Activated naive CD8-positive, alpha-beta T cell treated with anti-CD3 and anti-CD28 coated beads for 36 hours (primary cell): Measurements from ENCODE around the gene NOS1. TPM values are rescaled to one million over a fixed set of nuclear protein-coding genes. Genes with fewer than 3 reads are reported as not detected.

Experiments used
- DNase-seq: peaks from one replicate; pipeline ENCODE4 v3.0.0; 2021
- H3K27ac Mint-ChIP-seq: one replicate; pipeline ENCODE4 v1.8.0; 2022; ENCODE audit warnings: mild to moderate bottlenecking, moderate library complexity, mixed read lengths
- H3K27me3 Mint-ChIP-seq: one replicate; pipeline ENCODE4 v1.8.0; 2022; ENCODE audit warnings: mild to moderate bottlenecking, mixed read lengths
- H3K36me3 Mint-ChIP-seq: one replicate; pipeline ENCODE4 v1.8.0; 2021; ENCODE audit warnings: mild to moderate bottlenecking, mixed read lengths
- H3K4me1 Mint-ChIP-seq: one replicate; pipeline ENCODE4 v1.8.0; 2021; ENCODE audit warnings: mixed read lengths
- H3K4me3 Mint-ChIP-seq: one replicate; pipeline ENCODE4 v1.8.0; 2022; ENCODE audit warnings: mild to moderate bottlenecking, moderate library complexity, mixed read lengths
- H3K9me3 Mint-ChIP-seq: one replicate; pipeline ENCODE4 v1.8.0; 2022; ENCODE audit warnings: mixed read lengths
- total RNA-seq, 2 experiments: library from RNA; stranded (reverse); gene quantifications; one replicate each; pipeline ENCODE4 v1.2.3, GENCODE V29; 2021

NOS1 gene
- total RNA-seq, 2 experiments from 2014 or later: not detected

DNA sequence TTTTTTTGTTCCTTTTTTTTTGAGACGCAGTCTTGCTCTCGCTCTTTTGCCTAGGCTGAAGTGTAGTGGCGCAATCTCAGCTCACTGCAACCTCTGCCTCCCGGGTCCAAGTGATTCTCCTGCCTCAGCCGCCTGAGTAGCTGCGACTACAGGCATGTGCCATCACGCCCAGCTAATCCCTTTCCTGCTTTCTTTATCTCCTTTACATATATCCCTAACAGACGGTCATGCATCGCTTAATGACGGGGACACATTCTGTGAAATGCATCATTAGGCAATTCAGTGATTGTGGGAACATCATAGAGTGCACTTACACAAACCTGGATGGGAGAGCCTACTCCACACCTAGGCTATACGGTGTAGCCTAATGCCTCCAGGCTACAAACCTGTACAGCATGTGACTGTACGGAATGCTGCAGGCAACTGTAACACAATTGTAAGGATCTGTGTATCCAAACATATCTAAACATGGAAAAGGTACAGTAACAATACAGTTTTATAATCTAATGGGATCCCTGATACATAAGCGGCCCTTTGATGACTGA, 32.8 kb downstream of the NOS1 start:
- Mint-ChIP-seq H3K27me3 (peaks cover 9% of the 10 kb centered on the region), H3K9me3 (no peaks in the 10 kb centered on the region), H3K27ac (no peak overlapping the region), H3K36me3 (no peaks in the 10 kb centered on the region), H3K4me3 (no peak overlapping the region), H3K4me1 (no peaks in the 10 kb centered on the region)
- no peak for DNase-seq

DNA sequence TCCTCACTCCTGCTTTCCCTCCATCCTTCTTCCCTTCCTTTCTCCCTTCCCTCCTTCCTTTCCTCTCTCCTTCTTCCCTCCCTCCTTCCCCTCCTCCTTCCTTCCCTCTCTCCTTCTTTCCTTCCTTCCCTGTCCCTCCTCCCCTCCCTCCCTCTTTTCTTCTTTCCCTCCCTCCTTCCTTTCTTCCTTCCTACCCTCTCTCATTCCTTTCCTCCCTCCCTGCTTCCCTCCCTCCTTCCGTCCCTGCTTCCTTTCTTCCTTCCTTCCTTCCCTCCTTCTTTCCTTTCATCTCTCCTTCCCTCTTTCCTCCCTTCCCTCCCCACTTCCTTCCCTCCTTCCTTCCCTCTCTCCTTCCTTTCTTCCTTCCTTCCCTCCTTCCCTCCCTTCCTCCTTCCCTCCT, 39.0 kb downstream of the NOS1 start:
- Mint-ChIP-seq H3K27me3 (peaks cover 9% of the 10 kb centered on the region), H3K9me3 (no peaks in the 10 kb centered on the region), H3K4me1 (no peaks in the 10 kb centered on the region), H3K4me3 (no peak overlapping the region), H3K36me3 (no peaks in the 10 kb centered on the region), H3K27ac (no peak overlapping the region)
- no peak for DNase-seq

DNA sequence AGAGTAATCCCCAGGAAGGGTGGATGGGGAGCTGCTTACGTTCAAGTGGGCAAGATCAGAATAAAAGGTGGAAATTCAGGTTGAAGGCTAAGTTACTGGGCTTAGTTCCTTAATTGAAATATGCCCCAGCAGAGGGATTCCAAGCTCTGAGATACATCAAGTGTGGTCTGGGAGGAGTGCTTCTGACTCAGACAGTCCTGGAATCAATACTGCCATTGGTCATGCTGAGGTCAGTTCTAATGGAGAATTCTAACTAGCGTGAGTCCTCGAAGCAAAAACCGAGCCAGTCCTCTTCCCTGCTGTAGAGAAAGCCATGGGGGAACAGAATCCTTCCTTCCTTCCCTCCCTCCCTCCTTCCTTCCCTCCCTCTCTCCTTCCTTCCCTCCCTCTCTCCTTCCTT, 39.9 kb downstream of the NOS1 start:
- Mint-ChIP-seq H3K27ac (no peak overlapping the region), H3K27me3 (peaks cover 9% of the 10 kb centered on the region), H3K9me3 (peaks cover under 1% of the 10 kb centered on the region), H3K4me3 (no peak overlapping the region), H3K4me1 (no peaks in the 10 kb centered on the region), H3K36me3 (no peaks in the 10 kb centered on the region)
- DNase-seq: no peak

DNA sequence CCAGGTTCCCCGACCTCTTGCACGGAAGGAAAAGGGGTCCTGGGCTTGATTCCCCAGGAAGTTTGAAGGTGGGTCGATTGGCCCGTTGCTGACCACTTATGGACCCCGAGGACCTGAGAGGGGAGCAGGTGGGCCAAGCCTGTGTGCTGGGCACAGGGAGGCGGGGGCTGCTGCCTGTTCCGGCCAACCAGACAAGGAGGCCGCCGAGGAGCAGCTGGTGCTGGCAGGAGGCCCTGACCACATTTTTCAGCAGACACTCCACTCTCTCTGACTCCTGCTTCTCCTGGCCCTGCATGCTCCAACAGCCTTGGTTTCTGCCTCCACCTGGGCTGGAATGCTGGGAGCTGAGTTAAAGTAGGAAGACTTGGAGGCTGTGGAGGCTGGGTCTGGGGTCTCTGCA, 42.8 kb downstream of the NOS1 start:
- Mint-ChIP-seq H3K4me3 (no peak overlapping the region), H3K4me1 (no peaks in the 10 kb centered on the region), H3K27ac (no peak overlapping the region), H3K36me3 (no peaks in the 10 kb centered on the region), H3K9me3 (peaks cover 5% of the 10 kb centered on the region), H3K27me3 (no peaks in the 10 kb centered on the region)
- DNase-seq: no peak

- H3K36me3 Mint-ChIP-seq: no peaks in the 10 kb centered on the region
- H3K4me3 Mint-ChIP-seq: no peak overlapping the region
- H3K4me1 Mint-ChIP-seq: no peaks in the 10 kb centered on the region
- H3K9me3 Mint-ChIP-seq: peaks cover 5% of the 10 kb centered on the region
- no peak for DNase-seq
- no peak overlapping the region for H3K27ac Mint-ChIP-seq
- no peaks in the 10 kb centered on the region for H3K27me3 Mint-ChIP-seq
Measured at GRCh38 chr12:117316336-117316735, 45.1 kb downstream of the NOS1 start.

DNA sequence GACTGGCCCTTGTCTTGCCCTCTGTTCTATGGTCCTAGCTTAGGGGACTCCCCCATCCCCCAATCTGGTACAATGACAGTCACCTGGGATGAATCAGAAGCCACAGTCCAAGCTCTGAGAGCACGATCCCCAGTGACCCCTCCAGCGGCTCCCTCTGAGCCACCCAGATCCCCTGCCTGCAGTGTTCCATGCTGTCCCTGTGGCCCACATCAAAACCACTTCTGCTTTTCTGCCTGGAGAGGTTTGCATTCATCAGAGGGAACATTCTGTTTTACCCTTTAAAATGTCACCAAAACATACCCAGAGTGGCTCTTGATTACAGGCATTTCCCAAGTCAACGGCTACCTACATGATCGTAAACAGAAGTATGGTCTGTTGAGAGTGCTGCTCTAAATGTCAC, 47.5 kb downstream of the NOS1 start:
- Mint-ChIP-seq H3K9me3 (peaks cover 5% of the 10 kb centered on the region), H3K27me3 (no peaks in the 10 kb centered on the region), H3K4me3 (no peak overlapping the region), H3K27ac (no peak overlapping the region), H3K36me3 (no peaks in the 10 kb centered on the region), H3K4me1 (no peaks in the 10 kb centered on the region)
- no peak for DNase-seq

DNA sequence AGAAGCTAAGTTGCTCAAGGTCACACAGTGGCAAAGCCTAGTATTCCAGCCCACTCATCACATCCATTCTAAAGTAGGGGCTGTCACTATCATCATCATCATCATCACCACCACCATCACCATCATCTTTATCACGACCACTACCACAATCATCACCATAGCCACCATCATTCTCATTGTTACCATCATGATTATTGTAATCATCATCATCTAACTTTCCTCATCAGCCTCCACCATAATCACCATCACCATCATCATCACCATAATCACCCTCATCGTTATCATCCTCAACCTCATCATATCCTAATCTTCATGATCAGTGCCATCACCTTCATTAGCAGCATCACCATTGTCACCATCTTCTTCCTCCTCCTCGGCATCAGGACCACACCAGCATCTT, 48.7 kb downstream of the NOS1 start:
- Mint-ChIP-seq H3K4me3 (no peak overlapping the region), H3K27ac (no peak overlapping the region), H3K9me3 (peaks cover 5% of the 10 kb centered on the region), H3K27me3 (no peaks in the 10 kb centered on the region), H3K36me3 (no peaks in the 10 kb centered on the region), H3K4me1 (no peaks in the 10 kb centered on the region)
- no peak for DNase-seq

DNA sequence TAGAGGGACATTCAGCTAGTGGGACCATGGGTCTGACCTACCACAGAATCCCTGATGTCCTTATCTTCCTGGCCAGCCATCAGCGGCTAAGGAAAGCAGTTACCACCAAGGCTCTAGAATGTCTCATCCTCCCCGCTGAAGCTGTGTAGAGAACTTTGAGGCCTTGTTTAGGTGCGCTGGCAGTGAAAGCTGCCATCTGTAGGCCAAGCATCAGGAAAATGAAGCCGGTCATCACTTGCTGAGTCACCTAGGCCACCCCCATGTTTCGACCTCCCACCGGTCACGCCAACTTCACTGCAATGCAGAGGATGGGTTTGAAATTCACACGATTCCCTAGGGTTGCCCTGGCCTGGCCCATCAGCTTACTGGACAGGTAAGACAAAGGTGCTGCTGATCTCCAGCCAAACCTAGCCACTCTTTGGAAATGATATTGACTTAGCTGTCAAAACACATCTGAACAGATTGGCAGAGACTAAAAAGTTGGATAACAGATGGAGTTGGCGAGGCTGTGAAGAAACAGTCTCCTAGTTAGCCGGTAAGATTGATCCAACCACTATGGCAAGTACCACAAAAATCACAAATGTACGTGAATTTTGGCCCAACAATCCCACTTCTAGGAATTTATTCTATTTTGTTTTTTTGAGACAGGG, 52.0 kb downstream of the NOS1 start:
- no peaks in the 10 kb centered on the region for H3K36me3 Mint-ChIP-seq
- H3K27me3 Mint-ChIP-seq: no peaks in the 10 kb centered on the region
- H3K27ac Mint-ChIP-seq: no peak overlapping the region
- DNase-seq: no peak
- H3K4me3 Mint-ChIP-seq: no peak overlapping the region
- H3K9me3 Mint-ChIP-seq: no peaks in the 10 kb centered on the region
- H3K4me1 Mint-ChIP-seq: no peaks in the 10 kb centered on the region

- peaks cover 8% of the 10 kb centered on the region for H3K27me3 Mint-ChIP-seq
- no peak overlapping the region for H3K27ac Mint-ChIP-seq
- H3K9me3 Mint-ChIP-seq: no peaks in the 10 kb centered on the region
- H3K4me3 Mint-ChIP-seq: no peak overlapping the region
- no peak for DNase-seq
- H3K36me3 Mint-ChIP-seq: no peaks in the 10 kb centered on the region
- H3K4me1 Mint-ChIP-seq: no peaks in the 10 kb centered on the region
Measured at GRCh38 chr12:117300174-117300573, 61.3 kb downstream of the NOS1 start.

- Mint-ChIP-seq H3K27me3 (peaks cover 15% of the 10 kb centered on the region), H3K9me3 (no peaks in the 10 kb centered on the region), H3K4me1 (no peaks in the 10 kb centered on the region), H3K4me3 (no peak overlapping the region), H3K36me3 (no peaks in the 10 kb centered on the region), H3K27ac (no peak overlapping the region)
- DNase-seq: no peak
Measured at GRCh38 chr12:117298648-117299225, 62.7 kb downstream of the NOS1 start.

DNA sequence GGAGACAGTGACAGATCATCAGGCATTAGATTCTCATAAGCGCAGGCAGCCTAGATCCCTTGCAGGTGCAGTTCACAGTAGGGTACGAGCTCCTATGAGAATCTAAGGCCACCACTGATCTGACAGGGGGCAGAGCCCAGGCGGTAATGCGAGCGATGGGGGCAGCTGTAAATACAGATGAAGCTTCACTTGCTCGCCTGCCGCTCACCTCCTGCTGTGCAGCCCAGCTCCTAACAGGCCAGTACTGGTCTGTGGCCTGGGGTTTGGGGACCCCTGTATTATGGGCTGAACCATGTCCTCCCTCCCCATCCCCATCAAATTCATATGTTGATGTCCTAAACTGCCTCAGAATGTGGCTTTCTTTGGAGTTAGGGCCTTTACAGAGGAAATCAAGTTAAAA, 63.2 kb downstream of the NOS1 start:
- peaks cover 16% of the 10 kb centered on the region for H3K27me3 Mint-ChIP-seq
- DNase-seq: no peak
- H3K4me1 Mint-ChIP-seq: no peaks in the 10 kb centered on the region
- no peaks in the 10 kb centered on the region for H3K36me3 Mint-ChIP-seq
- H3K27ac Mint-ChIP-seq: no peak overlapping the region
- no peaks in the 10 kb centered on the region for H3K9me3 Mint-ChIP-seq
- no peak overlapping the region for H3K4me3 Mint-ChIP-seq

GRCh38 chr12:117294189-117294603, 67.2 kb downstream of the NOS1 start:
- no peak overlapping the region for H3K4me3 Mint-ChIP-seq
- DNase-seq: no peak
- no peaks in the 10 kb centered on the region for H3K9me3 Mint-ChIP-seq
- H3K27me3 Mint-ChIP-seq: peaks cover 19% of the 10 kb centered on the region
- no peaks in the 10 kb centered on the region for H3K36me3 Mint-ChIP-seq
- no peak overlapping the region for H3K27ac Mint-ChIP-seq
- H3K4me1 Mint-ChIP-seq: no peaks in the 10 kb centered on the region

DNA sequence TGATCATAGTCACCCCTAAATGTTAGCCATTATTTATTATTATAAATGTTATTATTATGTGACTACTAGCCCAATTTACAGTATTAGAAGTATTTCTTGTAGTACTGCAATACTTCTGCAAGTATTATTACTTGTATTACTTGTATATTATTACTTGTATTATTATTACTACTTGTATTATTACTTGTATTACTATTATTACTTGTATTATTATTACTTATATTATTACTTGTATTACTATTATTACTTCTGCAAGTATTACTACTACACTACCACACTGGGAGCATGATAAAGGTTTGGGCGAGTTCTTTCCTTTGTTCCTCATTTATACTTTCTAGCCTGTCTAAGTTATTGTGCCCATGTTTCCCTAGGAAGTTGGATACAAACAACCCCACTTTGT, 67.9 kb downstream of the NOS1 start:
- DNase-seq: no peak
- H3K36me3 Mint-ChIP-seq: no peaks in the 10 kb centered on the region
- H3K27me3 Mint-ChIP-seq: peaks cover 19% of the 10 kb centered on the region
- no peak overlapping the region for H3K4me3 Mint-ChIP-seq
- H3K9me3 Mint-ChIP-seq: no peaks in the 10 kb centered on the region
- no peaks in the 10 kb centered on the region for H3K4me1 Mint-ChIP-seq
- H3K27ac Mint-ChIP-seq: no peak overlapping the region

GRCh38 chr12:117292688-117293087, 68.7 kb downstream of the NOS1 start:
- Mint-ChIP-seq H3K4me3 (no peak overlapping the region), H3K27me3 (peaks cover 16% of the 10 kb centered on the region), H3K9me3 (no peaks in the 10 kb centered on the region), H3K4me1 (no peaks in the 10 kb centered on the region), H3K36me3 (no peaks in the 10 kb centered on the region), H3K27ac (no peak overlapping the region)
- DNase-seq: no peak

GRCh38 chr12:117284140-117284539, 77.3 kb downstream of the NOS1 start:
- Mint-ChIP-seq H3K27ac (no peak overlapping the region), H3K4me3 (no peak overlapping the region), H3K27me3 (peaks cover 8% of the 10 kb centered on the region), H3K4me1 (no peaks in the 10 kb centered on the region), H3K9me3 (peaks cover 1% of the 10 kb centered on the region), H3K36me3 (no peaks in the 10 kb centered on the region)
- no peak for DNase-seq

- Mint-ChIP-seq H3K27me3 (peaks cover 8% of the 10 kb centered on the region), H3K4me1 (no peaks in the 10 kb centered on the region), H3K9me3 (peaks cover 1% of the 10 kb centered on the region), H3K4me3 (no peak overlapping the region), H3K36me3 (no peaks in the 10 kb centered on the region), H3K27ac (no peak overlapping the region)
- DNase-seq: no peak
Measured at GRCh38 chr12:117282490-117282889, 78.9 kb downstream of the NOS1 start.
